GM12878 (cell line): ENCODE data around the gene ETNK1.

Source experiments
- E2F4 ChIP-seq: IDR thresholded peaks from 2 replicates; pipeline ENCODE4 v1.6.1; 2012; ENCODE audit warnings: low read depth, low read length, improper control_type of control experiment
- EP300 ChIP-seq, 2 experiments: fragments of 150-350 bp in 1 of 2; IDR thresholded peaks; 2 replicates each; pipeline ENCODE4 v1.6.1; 2011 to 2012; ENCODE audit warnings: low read depth in 2 of 2, low read length in 2 of 2, borderline replicate concordance in 1 of 2, improper control_type of control experiment in 1 of 2, inconsistent platforms in 1 of 2; ENCODE audit not compliant: control insufficient read depth in 1 of 2
- EZH2 ChIP-seq: IDR thresholded peaks from 2 replicates; pipeline ENCODE4 v1.6.1; 2012; ENCODE audit warnings: low read depth, mild to moderate bottlenecking, control low read depth, inconsistent platforms, low read length, borderline replicate concordance; ENCODE audit not compliant: control insufficient read depth
- HDAC2 ChIP-seq: fragments of 200-600 bp; sonication (generic); IDR thresholded peaks from 2 replicates; pipeline ENCODE4 v1.6.1; 2017
- JUNB ChIP-seq: IDR thresholded peaks from 2 replicates; pipeline ENCODE4 v1.6.1; 2016; ENCODE audit warnings: antibody characterized with exemption, mild to moderate bottlenecking
- POLR2AphosphoS5 ChIP-seq: IDR thresholded peaks from 2 replicates; pipeline ENCODE4 v1.6.1; 2011; ENCODE audit warnings: mild to moderate bottlenecking, low read length, inconsistent platforms
- SUPT20H ChIP-seq: IDR thresholded peaks from 2 replicates; pipeline ENCODE4 v1.6.1; 2011; ENCODE audit warnings: low read depth, mild to moderate bottlenecking, low read length, moderate library complexity, borderline replicate concordance; ENCODE audit not compliant: control insufficient read depth
- TF ChIP-seq, protein P1 (sequence below): IDR thresholded peaks from 2 replicates; pipeline ENCODE4 v1.6.1; 2012; ENCODE audit warnings: low read depth, low read length, improper control_type of control experiment

- TF ChIP-seq EZH2 (no peak), HDAC2 (no peak), POLR2AphosphoS5 (no peak), SUPT20H (no peak), E2F4 (no peak), EP300 (IDR thresholded peaks at IDR 0.05; ENCODE audit: borderline replicate concordance in 1 of 2, control insufficient read depth in 1 of 2, low read depth in 2 of 2, low read length in 2 of 2) (no peak), JUNB (no peak)
- TF ChIP-seq, protein P1, sequence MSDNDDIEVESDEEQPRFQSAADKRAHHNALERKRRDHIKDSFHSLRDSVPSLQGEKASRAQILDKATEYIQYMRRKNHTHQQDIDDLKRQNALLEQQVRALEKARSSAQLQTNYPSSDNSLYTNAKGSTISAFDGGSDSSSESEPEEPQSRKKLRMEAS = no peak
These were observed 24.8 kb upstream of the ETNK1 start for GRCh38 chr12:22600181-22600580.
